Measurements from ENCODE around the gene ROBO1.
"Not testable (repeated sequence)": the region's sequence is repeated elsewhere in the genome, so short reads cannot be mapped to it uniquely, and the experiment has no call there.

Gene ROBO1

GRCh38 chr3:79306934-79307570 lies 460.7 kb downstream of the ROBO1 start:
- DNase-seq (ENCODE audit: low read depth) = no peak

GRCh38 chr3:79299949-79300635 lies 467.7 kb downstream of the ROBO1 start:
- DNase-seq (ENCODE audit: low read depth) = not testable (repeated sequence)

- DNase-seq (ENCODE audit: low read depth) = no peak
Observed at GRCh38 chr3:79297245-79297960, 470.4 kb downstream of the ROBO1 start.

GRCh38 chr3:79286882-79287281 lies 480.9 kb downstream of the ROBO1 start:
- no peak for DNase-seq (ENCODE audit: low read depth)

- no peak for DNase-seq (ENCODE audit: low read depth)
Observed at GRCh38 chr3:79285871-79286270, 481.9 kb downstream of the ROBO1 start.

- no peak for DNase-seq (ENCODE audit: low read depth)
Observed at GRCh38 chr3:79285380-79285779, 482.4 kb downstream of the ROBO1 start.

- DNase-seq (ENCODE audit: low read depth) = no peak
Observed at GRCh38 chr3:79284781-79285180, 483.0 kb downstream of the ROBO1 start.

- no peak for DNase-seq (ENCODE audit: low read depth)
Observed at GRCh38 chr3:79278681-79279080, 489.1 kb downstream of the ROBO1 start.

- no peak for DNase-seq (ENCODE audit: low read depth)
Observed at GRCh38 chr3:79268422-79268821, 499.4 kb downstream of the ROBO1 start.

- DNase-seq (ENCODE audit: low read depth) = no peak
Observed at GRCh38 chr3:79264892-79265291, 502.9 kb downstream of the ROBO1 start.

- no peak for DNase-seq (ENCODE audit: low read depth)
Observed at GRCh38 chr3:79263423-79263822, 504.4 kb downstream of the ROBO1 start.

- DNase-seq (ENCODE audit: low read depth) = no peak
Observed at GRCh38 chr3:79258479-79258878, 509.3 kb downstream of the ROBO1 start.

- DNase-seq (ENCODE audit: low read depth) = no peak
Observed at GRCh38 chr3:79257791-79258190, 510.0 kb downstream of the ROBO1 start.

- no peak for DNase-seq (ENCODE audit: low read depth)
Observed at GRCh38 chr3:79255702-79256101, 512.1 kb downstream of the ROBO1 start.

- DNase-seq (ENCODE audit: low read depth) = no peak
Observed at GRCh38 chr3:79255292-79255691, 512.5 kb downstream of the ROBO1 start.

GRCh38 chr3:79253704-79254103 lies 514.1 kb downstream of the ROBO1 start:
- no peak for DNase-seq (ENCODE audit: low read depth)

GRCh38 chr3:79253271-79253670 lies 514.5 kb downstream of the ROBO1 start:
- no peak for DNase-seq (ENCODE audit: low read depth)

- DNase-seq (ENCODE audit: low read depth) = no peak
Observed at GRCh38 chr3:79250746-79251145, 517.1 kb downstream of the ROBO1 start.

- DNase-seq (ENCODE audit: low read depth) = no peak
Observed at GRCh38 chr3:79249701-79250100, 518.1 kb downstream of the ROBO1 start.

GRCh38 chr3:79247725-79248043 lies 520.1 kb downstream of the ROBO1 start:
- DNase-seq (ENCODE audit: low read depth) = no peak

- DNase-seq (ENCODE audit: low read depth) = no peak
Observed at GRCh38 chr3:79246875-79247724, 520.7 kb downstream of the ROBO1 start.

Measured in CMK (cell line).